WTC11 (cell line): ENCODE data around the gene C1orf174.

Source experiments
- ELF4 ChIP-seq: sonication (generic); formaldehyde crosslinking; IDR thresholded peaks from 2 replicates; pipeline ENCODE4 v1.8.1; 2022; ENCODE audit warnings: low read depth, mild to moderate bottlenecking, moderate library complexity, missing genetic modification reagents
- SMAD4 ChIP-seq: sonication (generic); formaldehyde crosslinking; IDR thresholded peaks from 2 replicates; pipeline ENCODE4 v1.8.0; 2022; ENCODE audit warnings: mild to moderate bottlenecking, missing genetic modification reagents
- SP1 ChIP-seq: sonication (generic); formaldehyde crosslinking; conservative IDR thresholded peaks from 2 replicates; pipeline ENCODE4 v1.8.1; 2022; ENCODE audit warnings: missing genetic modification reagents
- TEAD4 ChIP-seq: sonication (generic); formaldehyde crosslinking; IDR thresholded peaks from 2 replicates; pipeline ENCODE4 v1.8.0; 2022; ENCODE audit warnings: mild to moderate bottlenecking, missing genetic modification reagents
- ZBTB21 ChIP-seq: sonication (generic); formaldehyde crosslinking; IDR thresholded peaks from 2 replicates; pipeline ENCODE4 v1.8.1; 2023; ENCODE audit warnings: mild to moderate bottlenecking, missing genetic modification reagents, borderline replicate concordance
- ZNF232 ChIP-seq: sonication (generic); formaldehyde crosslinking; IDR thresholded peaks from 2 replicates; pipeline ENCODE4 v1.8.0; 2022; ENCODE audit warnings: mild to moderate bottlenecking, missing genetic modification reagents
- ZNF423 ChIP-seq: fragments of 250-450 bp; sonication (Bioruptor Pico); IDR thresholded peaks from 2 replicates; pipeline ENCODE4 v2.1.2; 2022; ENCODE audit warnings: mild to moderate bottlenecking, moderate library complexity
- TF ChIP-seq, protein P1 (sequence below): fragments of 200-600 bp; IDR thresholded peaks from 2 replicates; pipeline ENCODE4 v1.8.0; 2022; ENCODE audit warnings: antibody characterized with exemption
- TF ChIP-seq, protein P2 (sequence below): sonication (generic); formaldehyde crosslinking; IDR thresholded peaks from 2 replicates; pipeline ENCODE4 v1.8.0; 2023; ENCODE audit warnings: missing genetic modification reagents
- TF ChIP-seq, protein P3 (sequence below): fragments of 250-450 bp; sonication (Bioruptor Pico); IDR thresholded peaks from 2 replicates; pipeline ENCODE4 v2.1.2; 2022; ENCODE audit warnings: mild to moderate bottlenecking, moderate library complexity
- TF ChIP-seq, protein P4 (sequence below): sonication (generic); formaldehyde crosslinking; IDR thresholded peaks from 2 replicates; pipeline ENCODE4 v1.8.1; 2023; ENCODE audit warnings: mild to moderate bottlenecking, missing genetic modification reagents
- TF ChIP-seq, protein P5 (sequence below): sonication (generic); formaldehyde crosslinking; IDR thresholded peaks from 2 replicates; pipeline ENCODE4 v1.8.1; 2023; ENCODE audit warnings: mild to moderate bottlenecking, missing genetic modification reagents, moderate library complexity
- TF ChIP-seq, protein P6 (sequence below): sonication (generic); formaldehyde crosslinking; IDR thresholded peaks from 2 replicates; pipeline ENCODE4 v1.8.1; 2022; ENCODE audit warnings: mild to moderate bottlenecking, moderate library complexity, missing genetic modification reagents

DNA sequence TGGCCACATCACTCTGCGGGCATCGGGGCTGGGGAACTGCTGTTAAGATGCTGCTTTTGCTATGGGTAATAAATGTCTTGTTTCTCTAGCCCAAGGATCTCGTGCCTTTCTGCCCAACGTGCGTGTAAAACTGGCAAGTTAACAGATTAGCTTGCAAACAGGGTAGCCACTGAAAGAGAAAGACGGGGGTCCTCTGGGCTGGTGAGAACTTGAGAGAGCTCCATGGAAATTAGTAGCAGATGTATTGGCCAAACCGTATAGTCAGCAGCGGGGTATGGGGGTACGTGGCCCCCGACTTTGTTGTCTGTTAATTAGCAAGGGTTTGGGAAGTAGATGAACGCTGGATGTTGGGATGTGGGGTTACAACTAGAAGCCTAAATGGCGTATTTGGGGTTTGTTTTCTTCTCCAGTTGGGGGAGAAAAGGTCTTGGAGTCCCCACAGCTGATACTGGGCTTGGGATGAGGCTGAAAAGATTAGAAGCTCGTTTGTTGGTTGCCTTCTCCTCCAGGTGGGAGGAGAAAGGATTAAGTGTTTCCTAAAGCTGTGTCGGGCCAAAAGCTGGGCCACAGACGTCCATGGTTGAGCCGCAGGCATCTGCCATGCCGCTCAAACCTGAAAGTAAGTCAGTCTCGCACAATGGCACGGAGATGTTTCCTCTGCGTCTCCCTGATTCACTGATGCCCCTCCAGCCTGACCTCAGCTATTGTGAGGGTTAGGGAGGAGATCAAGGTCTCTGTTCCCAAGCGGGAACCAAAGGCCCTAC lies 32.3 kb upstream of the C1orf174 start:
- no peak for TF ChIP-seq ZNF232 (CRISPR knock-in tag)
- TF ChIP-seq, protein P1, sequence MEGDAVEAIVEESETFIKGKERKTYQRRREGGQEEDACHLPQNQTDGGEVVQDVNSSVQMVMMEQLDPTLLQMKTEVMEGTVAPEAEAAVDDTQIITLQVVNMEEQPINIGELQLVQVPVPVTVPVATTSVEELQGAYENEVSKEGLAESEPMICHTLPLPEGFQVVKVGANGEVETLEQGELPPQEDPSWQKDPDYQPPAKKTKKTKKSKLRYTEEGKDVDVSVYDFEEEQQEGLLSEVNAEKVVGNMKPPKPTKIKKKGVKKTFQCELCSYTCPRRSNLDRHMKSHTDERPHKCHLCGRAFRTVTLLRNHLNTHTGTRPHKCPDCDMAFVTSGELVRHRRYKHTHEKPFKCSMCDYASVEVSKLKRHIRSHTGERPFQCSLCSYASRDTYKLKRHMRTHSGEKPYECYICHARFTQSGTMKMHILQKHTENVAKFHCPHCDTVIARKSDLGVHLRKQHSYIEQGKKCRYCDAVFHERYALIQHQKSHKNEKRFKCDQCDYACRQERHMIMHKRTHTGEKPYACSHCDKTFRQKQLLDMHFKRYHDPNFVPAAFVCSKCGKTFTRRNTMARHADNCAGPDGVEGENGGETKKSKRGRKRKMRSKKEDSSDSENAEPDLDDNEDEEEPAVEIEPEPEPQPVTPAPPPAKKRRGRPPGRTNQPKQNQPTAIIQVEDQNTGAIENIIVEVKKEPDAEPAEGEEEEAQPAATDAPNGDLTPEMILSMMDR = no peak
- TF ChIP-seq TEAD4 = no peak
- TF ChIP-seq, protein P2, sequence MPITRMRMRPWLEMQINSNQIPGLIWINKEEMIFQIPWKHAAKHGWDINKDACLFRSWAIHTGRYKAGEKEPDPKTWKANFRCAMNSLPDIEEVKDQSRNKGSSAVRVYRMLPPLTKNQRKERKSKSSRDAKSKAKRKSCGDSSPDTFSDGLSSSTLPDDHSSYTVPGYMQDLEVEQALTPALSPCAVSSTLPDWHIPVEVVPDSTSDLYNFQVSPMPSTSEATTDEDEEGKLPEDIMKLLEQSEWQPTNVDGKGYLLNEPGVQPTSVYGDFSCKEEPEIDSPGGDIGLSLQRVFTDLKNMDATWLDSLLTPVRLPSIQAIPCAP (CRISPR knock-in tag) = no peak
- TF ChIP-seq, protein P3, sequence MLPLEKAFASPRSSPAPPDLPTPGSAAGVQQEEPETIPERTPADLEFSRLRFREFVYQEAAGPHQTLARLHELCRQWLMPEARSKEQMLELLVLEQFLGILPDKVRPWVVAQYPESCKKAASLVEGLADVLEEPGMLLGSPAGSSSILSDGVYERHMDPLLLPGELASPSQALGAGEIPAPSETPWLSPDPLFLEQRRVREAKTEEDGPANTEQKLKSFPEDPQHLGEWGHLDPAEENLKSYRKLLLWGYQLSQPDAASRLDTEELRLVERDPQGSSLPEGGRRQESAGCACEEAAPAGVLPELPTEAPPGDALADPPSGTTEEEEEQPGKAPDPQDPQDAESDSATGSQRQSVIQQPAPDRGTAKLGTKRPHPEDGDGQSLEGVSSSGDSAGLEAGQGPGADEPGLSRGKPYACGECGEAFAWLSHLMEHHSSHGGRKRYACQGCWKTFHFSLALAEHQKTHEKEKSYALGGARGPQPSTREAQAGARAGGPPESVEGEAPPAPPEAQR = no peak
- TF ChIP-seq, protein P4, sequence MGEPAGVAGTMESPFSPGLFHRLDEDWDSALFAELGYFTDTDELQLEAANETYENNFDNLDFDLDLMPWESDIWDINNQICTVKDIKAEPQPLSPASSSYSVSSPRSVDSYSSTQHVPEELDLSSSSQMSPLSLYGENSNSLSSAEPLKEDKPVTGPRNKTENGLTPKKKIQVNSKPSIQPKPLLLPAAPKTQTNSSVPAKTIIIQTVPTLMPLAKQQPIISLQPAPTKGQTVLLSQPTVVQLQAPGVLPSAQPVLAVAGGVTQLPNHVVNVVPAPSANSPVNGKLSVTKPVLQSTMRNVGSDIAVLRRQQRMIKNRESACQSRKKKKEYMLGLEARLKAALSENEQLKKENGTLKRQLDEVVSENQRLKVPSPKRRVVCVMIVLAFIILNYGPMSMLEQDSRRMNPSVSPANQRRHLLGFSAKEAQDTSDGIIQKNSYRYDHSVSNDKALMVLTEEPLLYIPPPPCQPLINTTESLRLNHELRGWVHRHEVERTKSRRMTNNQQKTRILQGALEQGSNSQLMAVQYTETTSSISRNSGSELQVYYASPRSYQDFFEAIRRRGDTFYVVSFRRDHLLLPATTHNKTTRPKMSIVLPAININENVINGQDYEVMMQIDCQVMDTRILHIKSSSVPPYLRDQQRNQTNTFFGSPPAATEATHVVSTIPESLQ = no peak
- no peak for TF ChIP-seq ZBTB21 (CRISPR knock-in tag)
- no peak for TF ChIP-seq ZNF423 (CRISPR knock-in tag)
- TF ChIP-seq, protein P5, sequence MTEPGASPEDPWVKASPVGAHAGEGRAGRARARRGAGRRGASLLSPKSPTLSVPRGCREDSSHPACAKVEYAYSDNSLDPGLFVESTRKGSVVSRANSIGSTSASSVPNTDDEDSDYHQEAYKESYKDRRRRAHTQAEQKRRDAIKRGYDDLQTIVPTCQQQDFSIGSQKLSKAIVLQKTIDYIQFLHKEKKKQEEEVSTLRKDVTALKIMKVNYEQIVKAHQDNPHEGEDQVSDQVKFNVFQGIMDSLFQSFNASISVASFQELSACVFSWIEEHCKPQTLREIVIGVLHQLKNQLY = no peak
- no peak for TF ChIP-seq SP1
- no peak for TF ChIP-seq SMAD4 (CRISPR knock-in tag)
- no peak for TF ChIP-seq ELF4 (CRISPR knock-in tag)
- TF ChIP-seq, protein P6, sequence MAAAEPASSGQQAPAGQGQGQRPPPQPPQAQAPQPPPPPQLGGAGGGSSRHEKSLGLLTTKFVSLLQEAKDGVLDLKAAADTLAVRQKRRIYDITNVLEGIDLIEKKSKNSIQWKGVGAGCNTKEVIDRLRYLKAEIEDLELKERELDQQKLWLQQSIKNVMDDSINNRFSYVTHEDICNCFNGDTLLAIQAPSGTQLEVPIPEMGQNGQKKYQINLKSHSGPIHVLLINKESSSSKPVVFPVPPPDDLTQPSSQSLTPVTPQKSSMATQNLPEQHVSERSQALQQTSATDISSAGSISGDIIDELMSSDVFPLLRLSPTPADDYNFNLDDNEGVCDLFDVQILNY (CRISPR knock-in tag) = no peak
